K562 (cell line): ENCODE results near the gene TCF4. TPM values are rescaled to one million over a fixed set of nuclear protein-coding genes. Genes with fewer than 3 reads are reported as not detected.

Experiments
- ATAC-seq: fragments of 200-7000 bp; cut with Tn5 transposase; 3 replicates; pipeline ENCODE4 v1.9.1; 2020; ENCODE audit warnings: moderate library complexity
- BruUV-seq: library from RNA; stranded (reverse); fragments of 400-500 nt; replicated peaks from 2 replicates; lab custom pipeline; 2021; lab: Mats Ljungman, UMichigan
- CTCF ChIA-PET: fragments of 300-600 bp; formaldehyde crosslinking; extraction: SDS; loops from one replicate; lab custom pipeline; 2021; ENCODE audit warnings: low intra/inter-chr PET ratio; lab: Yijun Ruan, JAX
- POLR2A ChIA-PET: fragments of 300-600, 350-650 bp; sonication (Branson Sonifier 250); formaldehyde crosslinking; extraction: SDS; loops from one replicate; lab custom pipeline; 2021; ENCODE audit warnings: antibody characterized with exemption, inconsistent platforms; lab: Yijun Ruan, JAX
- DNase-seq, 4 experiments: peaks; one replicate each; pipeline versions ENCODE4 v3.0.0 to v3.0.0-alpha.2; 2011 to 2018; ENCODE audit warnings: low spot score in 3 of 4, mixed read lengths in 3 of 4; ENCODE audit errors: extremely low read depth in 1 of 4
- FAIRE-seq: peaks from 2 replicates; lab custom pipeline; 2011; peaks lifted over from hg19 to GRCh38; lab: Jason Lieb, UNC
- H2AFZ ChIP-seq: 2 replicates; pipeline ENCODE4 v1.6.0; 2011; ENCODE audit warnings: low read depth, low read length, control low read depth, inconsistent platforms
- H3K27ac ChIP-seq: fragments of 200-600 bp; 3 replicates; pipeline ENCODE4 v1.8.0; 2011; ENCODE audit warnings: low read depth, mild to moderate bottlenecking, control low read depth, inconsistent platforms, low read length, moderate library complexity, mixed read lengths; ENCODE audit errors: extremely low read depth
- H3K27me3 ChIP-seq, 2 experiments: fragments of 300-600 bp in 1 of 2; 2 replicates in 1 of 2; 3 replicates in 1 of 2; pipeline versions ENCODE4 v1.6.0 to v1.8.0; 2011; ENCODE audit warnings: inconsistent platforms in 2 of 2, low read length in 2 of 2, mild to moderate bottlenecking in 1 of 2, mixed read lengths in 1 of 2, moderate library complexity in 1 of 2; ENCODE audit not compliant: control insufficient read depth in 2 of 2, insufficient read depth in 2 of 2
- H3K36me3 ChIP-seq: fragments of 300-600 bp; 3 replicates; pipeline ENCODE4 v1.8.0; 2011; ENCODE audit warnings: mild to moderate bottlenecking, low read length, inconsistent platforms; ENCODE audit not compliant: control insufficient read depth, insufficient read depth
- H3K4me1 ChIP-seq, 2 experiments: fragments of 200-600 bp in 1 of 2; replicated peaks in 1 of 2; 2 replicates in 1 of 2; 3 replicates in 1 of 2; pipeline versions ENCODE4 v1.5.1 to v1.8.0; 2011; ENCODE audit warnings: inconsistent platforms in 2 of 2, low read length in 2 of 2, mild to moderate bottlenecking in 1 of 2, mixed read lengths in 1 of 2, moderate library complexity in 1 of 2; ENCODE audit not compliant: control insufficient read depth in 2 of 2, insufficient read depth in 2 of 2
- H3K4me2 ChIP-seq: 2 replicates; pipeline ENCODE4 v1.6.1; 2011; ENCODE audit warnings: low read length, control low read depth, inconsistent platforms, mixed read lengths; ENCODE audit not compliant: insufficient read depth
- H3K4me3 ChIP-seq: fragments of 200-600 bp; sonication (generic), shearing (Covaris generic); 2 replicates; pipeline ENCODE4 v1.5.1; 2016; ENCODE audit warnings: control low read depth, inconsistent platforms
- H3K79me2 ChIP-seq: fragments of 200-600 bp; 3 replicates; pipeline ENCODE4 v1.8.0; 2011; ENCODE audit warnings: low read length, inconsistent platforms; ENCODE audit not compliant: control insufficient read depth, insufficient read depth
- H3K9ac ChIP-seq, 2 experiments: 2 replicates each; pipeline versions ENCODE4 v1.6.0 to v1.6.1; 2011; ENCODE audit warnings: low read depth in 2 of 2, low read length in 2 of 2, control low read depth in 1 of 2, inconsistent platforms in 1 of 2, mild to moderate bottlenecking in 1 of 2, mixed read lengths in 1 of 2; ENCODE audit not compliant: insufficient read depth in 1 of 2
- H3K9me1 ChIP-seq: one replicate; pipeline ENCODE4 v1.6.0; 2011; ENCODE audit warnings: inconsistent platforms, mild to moderate bottlenecking, low read length, moderate library complexity; ENCODE audit not compliant: control insufficient read depth, insufficient read depth
- H3K9me3 ChIP-seq: replicated peaks from 2 replicates; pipeline ENCODE4 v1.5.1; 2011; ENCODE audit warnings: low read depth, low read length, inconsistent platforms; ENCODE audit not compliant: control insufficient read depth, insufficient read depth
- H4K20me1 ChIP-seq: replicated peaks from 2 replicates; pipeline ENCODE4 v1.6.1; 2011; ENCODE audit warnings: low read length, inconsistent platforms, mixed read lengths; ENCODE audit not compliant: control insufficient read depth, insufficient read depth
- CTCF ChIP-seq, 3 experiments: IDR thresholded peaks in 2 of 3; conservative IDR thresholded peaks in 1 of 3; 2 replicates each; pipeline ENCODE4 v1.5.1; 2011 to 2012; ENCODE audit warnings: low read length in 3 of 3, mild to moderate bottlenecking in 3 of 3, control low read depth in 2 of 3, improper control_type of control experiment in 1 of 3, inconsistent platforms in 1 of 3, low read depth in 1 of 3, mixed read lengths in 1 of 3, moderate library complexity in 1 of 3; ENCODE audit not compliant: insufficient read depth in 2 of 3
- EWSR1 ChIP-seq: fragments of 450-650 bp; IDR thresholded peaks from 2 replicates; pipeline ENCODE4 v1.6.1; 2018; ENCODE audit warnings: borderline replicate concordance, mild to moderate bottlenecking, low read depth, moderate library complexity; ENCODE audit not compliant: partially characterized antibody
- HDAC2 ChIP-seq: fragments of 450-650 bp; IDR thresholded peaks from 2 replicates; pipeline ENCODE4 v1.6.1; 2016; ENCODE audit warnings: mild to moderate bottlenecking
- ILF3 ChIP-seq: fragments of 450-650 bp; IDR thresholded peaks from 2 replicates; pipeline ENCODE4 v1.6.1; 2018; ENCODE audit warnings: antibody characterized with exemption, mild to moderate bottlenecking, moderate library complexity, borderline replicate concordance
- MITF ChIP-seq: IDR thresholded peaks from 2 replicates; pipeline ENCODE4 v1.6.1; 2014; ENCODE audit warnings: antibody characterized with exemption
- NEUROD1 ChIP-seq: fragments of 150-350 bp; IDR thresholded peaks from 2 replicates; pipeline ENCODE4 v1.6.1; 2014; ENCODE audit warnings: borderline replicate concordance, low read length, low read depth; ENCODE audit not compliant: partially characterized antibody
- RBBP5 ChIP-seq: fragments of 200-600 bp; sonication (generic); IDR thresholded peaks from 2 replicates; pipeline ENCODE4 v1.6.1; 2012; ENCODE audit warnings: borderline replicate concordance, mild to moderate bottlenecking, low read length, control low read depth, inconsistent platforms; ENCODE audit not compliant: insufficient read depth, poor library complexity, severe bottlenecking
- RNF2 ChIP-seq: sonication (generic); IDR thresholded peaks from 2 replicates; pipeline ENCODE4 v1.6.1; 2016
- SMARCA5 ChIP-seq: fragments of 450-650 bp; IDR thresholded peaks from 2 replicates; pipeline ENCODE4 v1.6.1; 2016
- TBL1XR1 ChIP-seq, 2 experiments: IDR thresholded peaks; 2 replicates each; pipeline ENCODE4 v1.6.1; 2012; ENCODE audit warnings: improper control_type of control experiment in 2 of 2, low read length in 2 of 2, mild to moderate bottlenecking in 1 of 2
- ZNF311 ChIP-seq: fragments of 250-450 bp; sonication (Bioruptor Pico); IDR thresholded peaks from 2 replicates; pipeline ENCODE4 v1.4.0; 2020; ENCODE audit warnings: mild to moderate bottlenecking, moderate library complexity
- WGBS: fragments of 100-300 bp; shearing (Covaris generic); methylation state at CpG from one replicate; pipeline ENCODE4 v1.1.6; 2016; ENCODE audit warnings: low coverage, mixed read lengths; ENCODE audit not compliant: insufficient coverage; ENCODE audit errors: missing lambda C conversion rate; 5-methylcytosine and 5-hydroxymethylcytosine counted together
- in situ Hi-C: fragments of 300-500 bp; cut with MboI; formaldehyde crosslinking; loops from 4 replicates; pipeline ENCODE4 v1.15.0; 2018; ENCODE audit warnings: inconsistent platforms, mixed read lengths
- intact Hi-C: fragments of 100-400 bp; cut with micrococcal nuclease; formaldehyde crosslinking; loops from 2 replicates; pipeline ENCODE4 v1.14.2; 2022
- polyA plus RNA-seq, 8 experiments: library from polyadenylated mRNA; depleted of rRNA in 4 of 8; stranded (reverse) in 5 of 8; unstranded in 3 of 8; fragments of >200 nt; fragmentation: Nextera tagmentation in 2 of 8; fragmentation: Illumina TruSeq in 1 of 8; extraction: Ambion mirVana in 2 of 8; extraction: Trizol in 1 of 8; gene quantifications; 2 replicates each; pipeline versions ENCODE4 v1.2.1 to v1.2.3, GENCODE V29; 2011 to 2014; ENCODE audit warnings: inconsistent platforms in 1 of 8, missing spikeins in 1 of 8
- total RNA-seq, 7 experiments: library from RNA; depleted of rRNA in 6 of 7; stranded (reverse); fragments of >200 nt in 6 of 7; fragmentation: Illumina TruSeq in 2 of 7; extraction: Trizol in 2 of 7; gene quantifications; 2 replicates each; pipeline versions ENCODE4 v1.2.1 to v1.2.3, GENCODE V29; 2011 to 2021; ENCODE audit warnings: low replicate concordance in 1 of 7

TCF4 gene
- total and polyA plus RNA-seq, 9 of the 15 experiments (the other 6 are each of a cell fraction or from before 2014, with no cell fraction given), result 4.8 to 24.7 (median 15.2) TPM

GRCh38 chr18:55515941-55516710 is 71.9 kb downstream of the TCF4 start:
- FAIRE-seq, result no peak
- peaks cover 0 to 16% of the 10 kb centered on the region in 2 experiments; a peak in 3 of 5 replicates for H3K4me1 ChIP-seq
- no peaks in the 10 kb centered on the region; the same call in 1 of the 3 replicates for H3K79me2 ChIP-seq
- no peak overlapping the region; the same call in 1 of the 2 replicates for H3K4me2 ChIP-seq
- ATAC-seq, result no peak; the same call in 2 of the 3 replicates
- WGBS, result 73% methylated on average over 6 of the region's 6 CpGs
- no peaks in the 10 kb centered on the region for H4K20me1 ChIP-seq
- H3K9me3 ChIP-seq, result no peaks in the 10 kb centered on the region
- CTCF ChIA-PET, result interaction anchor here (0.5 kb wide), 1 partner anchor 13 kb away, joined by 3 read pairs; no protein-coding TSS in a partner anchor
- peak overlapping the region; percentile 65; the same call in 2 of the 3 replicates for H3K27ac ChIP-seq
- no peaks in the 10 kb centered on the region for H3K9me1 ChIP-seq
- H2AFZ ChIP-seq, result no peak overlapping the region
- POLR2A ChIA-PET, result no interaction called here
- no peak for TF ChIP-seq MITF
- no peak overlapping the region for H3K9ac ChIP-seq
- no peak overlapping the region for H3K4me3 ChIP-seq
- no peaks in the 10 kb centered on the region for H3K27me3 ChIP-seq
- intact Hi-C loops, result no loop called here
- no peaks in the 10 kb centered on the region; the same call in 2 of the 3 replicates for H3K36me3 ChIP-seq
- no TSS peak for BruUV-seq
- in situ Hi-C loops, result no loop called here
- DNase-seq, result no peak

GRCh38 chr18:55515214-55515613 is 72.8 kb downstream of the TCF4 start:
- DNase-seq (no peak), FAIRE-seq (no peak), ATAC-seq (no peak)
- no peak overlapping the region for H3K4me3 ChIP-seq
- H3K79me2 ChIP-seq, result no peaks in the 10 kb centered on the region; the same call in 1 of the 3 replicates
- H3K9ac ChIP-seq, result no peak overlapping the region
- POLR2A ChIA-PET, result no interaction called here
- WGBS, result 80% methylated on average over 3 of the region's 3 CpGs
- intact Hi-C loops (no loop called here), in situ Hi-C loops (no loop called here)
- no peaks in the 10 kb centered on the region for H3K27me3 ChIP-seq
- H3K4me1 ChIP-seq, result peaks cover 0 to 19% of the 10 kb centered on the region in 2 experiments; a peak in 3 of 5 replicates
- no peaks in the 10 kb centered on the region for H4K20me1 ChIP-seq
- no peak overlapping the region for H3K27ac ChIP-seq
- no peak overlapping the region for H2AFZ ChIP-seq
- no peaks in the 10 kb centered on the region for H3K9me1 ChIP-seq
- H3K9me3 ChIP-seq, result no peaks in the 10 kb centered on the region
- CTCF ChIA-PET, result interaction anchor here (0.5 kb wide), 1 partner anchor 14 kb away, joined by 3 read pairs; no protein-coding TSS in a partner anchor
- H3K4me2 ChIP-seq, result no peak overlapping the region
- BruUV-seq, result no TSS peak
- no peaks in the 10 kb centered on the region; the same call in 2 of the 3 replicates for H3K36me3 ChIP-seq
- TF ChIP-seq RNF2 (no peak), EWSR1 (no peak), RBBP5 (no peak), TBL1XR1 (IDR thresholded peaks at IDR 0.05; ENCODE audit: low read length in 2 of 2) (no peak), SMARCA5 (no peak), CTCF (IDR thresholded peaks at IDR 0.05 in 2 of 3, conservative IDR thresholded peaks at IDR 0.05 in 1 of 3; ENCODE audit: insufficient read depth in 2 of 3, low read depth in 1 of 3, low read length in 3 of 3) (no peak), ZNF311 (no peak), ILF3 (no peak), NEUROD1 (no peak), HDAC2 (no peak)
